OCI-LY1 (cell line): ENCODE measurements around the gene IYD.

ENCODE experiments used
- H2AFZ ChIP-seq: fragments of 200-600 bp; sonication (generic), shearing (Covaris generic); 2 replicates; pipeline ENCODE4 v1.6.0; 2014; ENCODE audit warnings: antibody characterized with exemption, mild to moderate bottlenecking, low read length
- H3F3A ChIP-seq: fragments of 200-600 bp; sonication (generic), shearing (Covaris generic); 2 replicates; pipeline ENCODE4 v1.6.0; 2014; ENCODE audit warnings: mild to moderate bottlenecking, antibody characterized with exemption, low read length, moderate library complexity; ENCODE audit not compliant: insufficient read depth
- H3K27ac ChIP-seq: fragments of 200-600 bp; sonication (generic); 2 replicates; pipeline ENCODE4 v1.5.1; 2014; ENCODE audit warnings: low read length, mixed run types, mild to moderate bottlenecking, low read depth; ENCODE audit not compliant: poor library complexity, severe bottlenecking
- H3K27me3 ChIP-seq: fragments of 200-600 bp; sonication (generic); 2 replicates; pipeline ENCODE4 v1.6.0; 2014; ENCODE audit warnings: antibody characterized with exemption, mild to moderate bottlenecking, low read length, moderate library complexity; ENCODE audit not compliant: insufficient read depth
- H3K36me3 ChIP-seq: fragments of 200-600 bp; sonication (generic); 2 replicates; pipeline ENCODE4 v1.6.1; 2014; ENCODE audit warnings: mild to moderate bottlenecking, antibody characterized with exemption, low read length, moderate library complexity, mixed read lengths; ENCODE audit not compliant: insufficient read depth
- H3K4me1 ChIP-seq: fragments of 200-600 bp; sonication (generic); 2 replicates; pipeline ENCODE4 v1.5.1; 2014; ENCODE audit warnings: mild to moderate bottlenecking, low read length, moderate library complexity; ENCODE audit not compliant: insufficient read depth, severe bottlenecking
- H3K4me2 ChIP-seq: fragments of 200-600 bp; sonication (generic), shearing (Covaris generic); 2 replicates; pipeline ENCODE4 v1.6.1; 2014; ENCODE audit warnings: low read length
- H3K4me3 ChIP-seq: fragments of 200-600 bp; sonication (generic); 2 replicates; pipeline ENCODE4 v1.5.1; 2014; ENCODE audit warnings: low read length, low read depth, mild to moderate bottlenecking, mixed read lengths; ENCODE audit not compliant: poor library complexity, severe bottlenecking
- H3K79me2 ChIP-seq: fragments of 200-600 bp; shearing (Covaris generic); 2 replicates; pipeline ENCODE4 v1.6.1; 2016; ENCODE audit warnings: mixed run types, low read length, mixed read lengths; ENCODE audit not compliant: insufficient read depth
- H3K9ac ChIP-seq: fragments of 200-600 bp; sonication (generic), shearing (Covaris generic); 2 replicates; pipeline ENCODE4 v1.6.1; 2014; ENCODE audit warnings: mild to moderate bottlenecking, low read length, mixed read lengths
- H3K9me2 ChIP-seq: fragments of 200-600 bp; sonication (generic), shearing (Covaris generic); 2 replicates; pipeline ENCODE4 v1.6.1; 2014; ENCODE audit warnings: low read depth, mild to moderate bottlenecking, low read length, mixed read lengths
- H3K9me3 ChIP-seq: fragments of 200-600 bp; shearing (Covaris generic); 2 replicates; pipeline ENCODE4 v1.6.1; 2014; ENCODE audit warnings: low read length, mixed read lengths
- H4K20me1 ChIP-seq: fragments of 200-600 bp; sonication (generic), shearing (Covaris generic); 2 replicates; pipeline ENCODE4 v1.6.0; 2016; ENCODE audit warnings: mild to moderate bottlenecking, low read length; ENCODE audit not compliant: insufficient read depth
- EZH2 ChIP-seq: fragments of 200-600 bp; sonication (generic), shearing (Covaris generic); IDR thresholded peaks from 2 replicates; pipeline ENCODE4 v1.8.0; 2017; ENCODE audit warnings: borderline replicate concordance, mixed run types, mild to moderate bottlenecking, antibody characterized with exemption, low read length, moderate library complexity, mixed read lengths
- TF ChIP-seq, protein P1 (sequence below): fragments of 200-600 bp; sonication (generic), shearing (Covaris generic); IDR thresholded peaks from 2 replicates; pipeline ENCODE4 v1.5.1; 2017; ENCODE audit warnings: mild to moderate bottlenecking, antibody characterized with exemption, low read length, moderate library complexity, mixed read lengths

IYD gene

DNA sequence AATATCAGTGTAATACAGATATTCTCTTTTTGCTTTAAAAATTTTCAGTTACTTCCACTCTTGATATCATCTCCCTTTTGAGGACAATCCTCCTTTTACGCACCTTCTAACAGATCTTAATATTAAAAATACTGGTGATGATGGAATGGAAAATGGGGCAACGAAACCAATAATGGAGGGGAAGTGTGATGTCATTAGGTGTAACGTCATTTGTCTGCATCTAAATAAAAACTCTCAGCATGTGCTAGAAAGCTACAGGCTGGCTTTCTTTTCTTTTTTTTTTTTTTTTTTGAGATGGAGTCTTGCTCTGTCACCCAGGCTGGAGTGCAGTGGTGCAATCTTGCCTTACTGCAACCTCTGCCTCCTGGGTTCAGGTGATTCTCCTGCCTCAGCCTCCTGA lies 66.5 kb downstream of the IYD start:
- H3K27ac ChIP-seq: no peak overlapping the region
- TF ChIP-seq, protein P1, sequence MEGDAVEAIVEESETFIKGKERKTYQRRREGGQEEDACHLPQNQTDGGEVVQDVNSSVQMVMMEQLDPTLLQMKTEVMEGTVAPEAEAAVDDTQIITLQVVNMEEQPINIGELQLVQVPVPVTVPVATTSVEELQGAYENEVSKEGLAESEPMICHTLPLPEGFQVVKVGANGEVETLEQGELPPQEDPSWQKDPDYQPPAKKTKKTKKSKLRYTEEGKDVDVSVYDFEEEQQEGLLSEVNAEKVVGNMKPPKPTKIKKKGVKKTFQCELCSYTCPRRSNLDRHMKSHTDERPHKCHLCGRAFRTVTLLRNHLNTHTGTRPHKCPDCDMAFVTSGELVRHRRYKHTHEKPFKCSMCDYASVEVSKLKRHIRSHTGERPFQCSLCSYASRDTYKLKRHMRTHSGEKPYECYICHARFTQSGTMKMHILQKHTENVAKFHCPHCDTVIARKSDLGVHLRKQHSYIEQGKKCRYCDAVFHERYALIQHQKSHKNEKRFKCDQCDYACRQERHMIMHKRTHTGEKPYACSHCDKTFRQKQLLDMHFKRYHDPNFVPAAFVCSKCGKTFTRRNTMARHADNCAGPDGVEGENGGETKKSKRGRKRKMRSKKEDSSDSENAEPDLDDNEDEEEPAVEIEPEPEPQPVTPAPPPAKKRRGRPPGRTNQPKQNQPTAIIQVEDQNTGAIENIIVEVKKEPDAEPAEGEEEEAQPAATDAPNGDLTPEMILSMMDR: no peak
- no peak for TF ChIP-seq EZH2
- no peak overlapping the region for H3K4me3 ChIP-seq
- no peaks in the 10 kb centered on the region; the same call in 1 of the 2 replicates for H3K36me3 ChIP-seq
- peaks cover 8% of the 10 kb centered on the region for H3K4me1 ChIP-seq
- no peaks in the 10 kb centered on the region for H4K20me1 ChIP-seq
- no peaks in the 10 kb centered on the region for H3K27me3 ChIP-seq
- no peak overlapping the region for H2AFZ ChIP-seq
- no peak overlapping the region for H3K4me2 ChIP-seq
- no peaks in the 10 kb centered on the region for H3F3A ChIP-seq
- H3K9me2 ChIP-seq: no peaks in the 10 kb centered on the region
- H3K79me2 ChIP-seq: no peaks in the 10 kb centered on the region
- peaks cover 5% of the 10 kb centered on the region for H3K9me3 ChIP-seq
- no peak overlapping the region for H3K9ac ChIP-seq

DNA sequence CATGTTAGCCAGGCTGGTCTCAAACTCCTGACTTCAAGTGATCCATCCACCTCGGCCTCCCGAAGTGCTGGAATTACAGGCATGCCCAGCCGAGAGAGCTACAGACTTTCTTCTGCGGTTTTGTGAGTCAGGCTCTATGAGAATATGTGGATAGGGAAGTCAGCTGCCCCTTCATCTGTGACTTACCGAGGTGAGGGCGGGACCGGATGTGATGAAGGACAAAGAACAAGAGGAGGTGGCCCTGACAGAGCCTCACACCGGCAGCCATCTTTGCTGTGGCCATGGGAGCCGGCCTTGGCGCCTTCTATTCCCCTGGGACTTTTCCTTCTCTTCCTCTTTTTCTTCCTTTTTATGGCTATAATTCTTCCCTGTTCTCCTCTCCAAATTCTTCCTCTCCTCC lies 67.0 kb downstream of the IYD start:
- Histone ChIP-seq H3K4me1 (peaks cover 8% of the 10 kb centered on the region), H3K4me3 (peak overlapping the region; percentile 21), H3K4me2 (peak overlapping the region; percentile 31; the same call in 1 of the 2 replicates), H3K27me3 (no peaks in the 10 kb centered on the region), H3K9me3 (peaks cover 5% of the 10 kb centered on the region), H3K9ac (no peak overlapping the region), H3K9me2 (no peaks in the 10 kb centered on the region), H3K79me2 (no peaks in the 10 kb centered on the region), H2AFZ (peak overlapping the region; percentile 92; the same call in 1 of the 2 replicates), H3F3A (no peaks in the 10 kb centered on the region), H3K36me3 (no peaks in the 10 kb centered on the region; the same call in 1 of the 2 replicates), H4K20me1 (no peaks in the 10 kb centered on the region), H3K27ac (no peak overlapping the region)
- TF ChIP-seq, protein P1: no peak
- no peak for TF ChIP-seq EZH2

DNA sequence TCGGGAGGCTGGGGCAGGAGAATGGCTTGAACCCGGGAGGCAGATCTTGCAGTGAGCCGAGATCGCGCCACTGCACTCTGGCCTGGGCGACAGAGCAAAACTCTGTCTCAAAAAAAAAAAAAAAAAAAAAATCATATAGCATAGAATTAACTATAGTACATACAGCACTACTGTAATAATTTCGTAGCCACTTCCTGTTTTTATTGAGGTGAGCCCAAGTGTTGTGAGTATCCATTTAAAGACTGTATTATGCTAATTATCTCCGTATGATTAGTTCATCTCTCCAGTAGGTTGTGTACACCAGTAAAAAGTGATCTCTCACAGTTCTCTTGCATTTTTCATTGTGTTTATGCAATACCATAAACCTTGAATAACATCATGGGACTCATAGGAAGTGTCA lies 70.6 kb downstream of the IYD start:
- no peaks in the 10 kb centered on the region; the same call in 1 of the 2 replicates for H3K27me3 ChIP-seq
- H3F3A ChIP-seq: no peaks in the 10 kb centered on the region
- TF ChIP-seq, protein P1: no peak
- no peak for TF ChIP-seq EZH2
- H3K9me3 ChIP-seq: peaks cover 5% of the 10 kb centered on the region
- H3K9ac ChIP-seq: no peak overlapping the region
- peaks cover 8% of the 10 kb centered on the region for H3K4me1 ChIP-seq
- H3K9me2 ChIP-seq: no peaks in the 10 kb centered on the region
- no peak overlapping the region for H3K27ac ChIP-seq
- H3K4me2 ChIP-seq: no peak overlapping the region
- no peaks in the 10 kb centered on the region; the same call in 1 of the 2 replicates for H3K36me3 ChIP-seq
- H2AFZ ChIP-seq: no peak overlapping the region
- H3K79me2 ChIP-seq: no peaks in the 10 kb centered on the region
- H4K20me1 ChIP-seq: no peaks in the 10 kb centered on the region
- H3K4me3 ChIP-seq: no peak overlapping the region
